DND-41 (cell line): Measurements from ENCODE around the gene PRELID1.

Experiments
- EZH2 ChIP-seq: IDR thresholded peaks from 3 replicates; pipeline ENCODE4 v1.6.1; 2012; ENCODE audit warnings: borderline replicate concordance, low read depth, mild to moderate bottlenecking, moderate library complexity, low read length, inconsistent platforms; ENCODE audit not compliant: severe bottlenecking
- TF ChIP-seq, protein P1 (sequence below): IDR thresholded peaks from 2 replicates; pipeline ENCODE4 v1.5.1; 2012; ENCODE audit warnings: borderline replicate concordance, low read length, moderate library complexity, mild to moderate bottlenecking; ENCODE audit not compliant: poor library complexity, severe bottlenecking; ENCODE audit errors: extremely low read depth

DNA sequence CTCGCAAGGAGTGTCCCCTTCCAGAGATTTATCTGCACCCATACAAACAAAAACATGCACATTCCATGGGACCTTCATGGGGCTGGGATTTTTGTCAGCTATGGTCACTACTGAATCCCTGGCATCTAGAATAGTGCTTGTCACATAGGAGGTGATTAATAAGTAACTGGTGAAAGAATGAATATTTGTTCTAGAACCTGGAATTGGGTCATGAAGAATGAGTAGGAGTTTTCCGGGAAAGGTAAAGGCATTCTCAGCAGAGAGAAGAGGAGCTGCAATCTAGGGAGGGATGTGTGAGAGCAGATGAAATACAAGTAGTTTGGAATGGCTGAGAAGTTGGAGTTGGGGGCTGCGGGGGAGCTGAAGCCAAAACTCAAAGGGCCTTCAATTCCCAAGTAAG is 50.7 kb downstream of the PRELID1 start:
- TF ChIP-seq, protein P1, sequence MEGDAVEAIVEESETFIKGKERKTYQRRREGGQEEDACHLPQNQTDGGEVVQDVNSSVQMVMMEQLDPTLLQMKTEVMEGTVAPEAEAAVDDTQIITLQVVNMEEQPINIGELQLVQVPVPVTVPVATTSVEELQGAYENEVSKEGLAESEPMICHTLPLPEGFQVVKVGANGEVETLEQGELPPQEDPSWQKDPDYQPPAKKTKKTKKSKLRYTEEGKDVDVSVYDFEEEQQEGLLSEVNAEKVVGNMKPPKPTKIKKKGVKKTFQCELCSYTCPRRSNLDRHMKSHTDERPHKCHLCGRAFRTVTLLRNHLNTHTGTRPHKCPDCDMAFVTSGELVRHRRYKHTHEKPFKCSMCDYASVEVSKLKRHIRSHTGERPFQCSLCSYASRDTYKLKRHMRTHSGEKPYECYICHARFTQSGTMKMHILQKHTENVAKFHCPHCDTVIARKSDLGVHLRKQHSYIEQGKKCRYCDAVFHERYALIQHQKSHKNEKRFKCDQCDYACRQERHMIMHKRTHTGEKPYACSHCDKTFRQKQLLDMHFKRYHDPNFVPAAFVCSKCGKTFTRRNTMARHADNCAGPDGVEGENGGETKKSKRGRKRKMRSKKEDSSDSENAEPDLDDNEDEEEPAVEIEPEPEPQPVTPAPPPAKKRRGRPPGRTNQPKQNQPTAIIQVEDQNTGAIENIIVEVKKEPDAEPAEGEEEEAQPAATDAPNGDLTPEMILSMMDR, result no peak
- TF ChIP-seq EZH2, result no peak
